HG03439 (cell line): ENCODE data around the gene MOBP.
"Not testable (repeated sequence)": the region's sequence is repeated elsewhere in the genome, so short reads cannot be mapped to it uniquely, and the experiment has no call there.

ENCODE experiments used
- ATAC-seq: cut with Tn5 transposase; IDR thresholded peaks from one replicate; pipeline ENCODE4 v1.9.1; 2021; ENCODE audit warnings: mild to moderate bottlenecking, moderate library complexity; ENCODE audit not compliant: unreplicated experiment

MOBP gene, protein sequence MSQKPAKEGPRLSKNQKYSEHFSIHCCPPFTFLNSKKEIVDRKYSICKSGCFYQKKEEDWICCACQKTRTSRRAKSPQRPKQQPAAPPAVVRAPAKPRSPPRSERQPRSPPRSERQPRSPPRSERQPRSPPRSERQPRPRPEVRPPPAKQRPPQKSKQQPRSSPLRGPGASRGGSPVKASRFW

DNA sequence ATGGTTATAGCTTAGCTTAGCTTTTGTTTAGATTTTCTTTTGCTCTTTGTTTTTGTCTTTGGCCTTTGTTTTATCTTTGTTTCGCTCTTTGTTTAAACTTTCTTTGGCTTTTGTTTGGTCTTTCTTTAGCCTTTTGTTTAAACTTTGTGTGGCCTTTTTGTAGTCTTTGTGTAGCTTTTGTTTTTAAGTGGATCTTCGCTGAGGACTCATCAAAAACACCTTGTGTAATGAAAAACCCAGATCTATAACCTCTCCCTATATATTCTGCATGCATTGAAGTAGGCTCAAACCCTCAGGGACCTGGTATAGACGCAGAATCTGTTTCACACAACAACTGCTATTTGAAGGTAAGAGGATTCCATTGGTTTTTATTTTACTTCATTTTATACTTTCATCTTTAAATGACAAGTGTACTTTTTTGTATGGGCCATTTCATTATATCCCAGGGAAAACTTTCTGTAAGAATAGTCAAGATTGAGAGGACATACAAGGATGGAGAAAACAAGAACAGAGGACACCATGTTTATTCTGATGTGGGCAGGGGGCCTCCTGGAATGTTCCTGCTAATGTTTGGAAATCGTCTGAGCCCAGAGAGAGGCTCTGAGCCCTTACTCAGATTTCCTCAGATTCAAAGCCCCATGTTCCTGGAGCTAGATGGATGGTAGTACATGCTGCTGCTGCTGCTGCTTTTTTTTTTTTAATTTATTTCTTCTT, at the start of gene MOBP:
Gene MOBP, plus strand, starts transcription at position 287 of the 714 bp plus-strand sequence. CDS start 34,390 bp downstream, outside the sequence.
- no peak for ATAC-seq

DNA sequence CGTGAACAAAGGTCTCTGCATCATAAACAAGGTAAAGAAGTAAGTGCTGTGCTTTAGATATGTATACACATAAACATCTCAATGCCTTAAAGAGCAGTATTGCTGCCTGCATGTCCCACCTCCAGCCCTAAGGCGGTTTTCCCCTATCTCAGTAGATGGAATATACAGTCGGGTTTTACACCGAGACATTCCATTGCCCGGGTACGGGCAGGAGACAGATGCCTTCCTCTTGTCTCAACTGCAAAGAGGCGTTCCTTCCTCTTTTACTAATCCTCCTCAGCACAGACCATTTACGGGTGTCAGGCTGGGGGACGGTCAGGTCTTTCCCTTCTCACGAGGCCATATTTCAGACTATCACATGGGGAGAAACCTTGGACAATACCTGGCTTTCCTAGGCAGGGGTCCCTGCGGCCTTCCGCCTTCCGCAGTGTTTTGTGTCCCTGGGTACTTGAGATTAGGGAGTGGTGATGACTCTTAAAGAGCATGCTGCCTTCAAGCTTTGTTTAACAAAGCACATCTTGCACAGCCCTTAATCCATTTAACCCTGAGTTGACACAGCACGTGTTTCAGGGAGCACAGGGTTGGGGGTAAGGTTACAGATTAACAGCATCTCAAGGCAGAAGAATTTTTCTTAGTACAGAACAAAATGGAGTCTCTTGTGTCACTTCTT, 48.8 kb upstream of the MOBP start:
- not testable (repeated sequence) for ATAC-seq

DNA sequence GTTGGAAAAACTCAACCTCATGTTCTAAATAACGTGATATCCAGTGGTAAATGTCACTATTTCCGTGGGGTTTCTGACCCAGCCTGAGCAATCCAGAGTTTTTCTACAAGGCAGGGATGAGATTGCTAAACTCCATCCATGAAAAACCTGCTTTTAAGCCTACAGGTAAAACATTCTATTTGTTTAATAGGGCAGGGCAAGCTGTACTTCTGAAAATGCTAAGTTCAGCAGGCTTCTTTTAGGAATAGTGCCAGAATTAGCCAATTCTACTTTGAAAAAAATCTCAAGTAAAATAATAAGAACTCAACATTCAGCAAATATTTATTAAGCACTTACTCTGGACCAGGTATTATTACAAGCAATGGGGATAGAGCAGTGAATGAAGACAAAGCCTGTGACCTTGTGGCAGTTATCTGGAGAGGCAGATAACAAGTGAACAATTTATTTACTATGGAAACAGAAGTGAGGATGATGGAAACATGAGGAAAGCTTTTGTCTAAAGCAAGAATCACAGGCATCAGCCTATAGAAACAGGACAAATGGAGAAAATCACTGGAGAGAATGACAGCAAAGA, 47.7 kb upstream of the MOBP start:
- no peak for ATAC-seq

DNA sequence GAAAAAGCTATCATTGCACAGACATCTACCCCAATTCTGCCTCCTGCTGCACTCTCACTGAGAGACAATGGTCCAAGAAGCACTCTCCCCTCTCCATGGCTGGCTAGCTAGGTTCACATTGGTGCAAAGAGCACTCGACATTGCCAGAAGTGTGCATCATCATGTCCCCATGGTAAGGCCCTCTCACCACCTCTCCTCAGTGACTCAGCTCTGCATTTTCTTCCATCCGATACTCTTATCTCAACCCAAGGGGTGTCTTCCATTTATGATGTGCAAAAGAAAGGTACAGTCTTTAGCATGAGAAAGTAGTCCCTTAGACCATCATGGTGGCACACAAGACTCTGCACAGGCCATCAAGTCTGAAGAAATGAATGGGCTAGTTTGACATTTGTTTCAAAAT, 46.9 kb upstream of the MOBP start:
- ATAC-seq, result no peak

DNA sequence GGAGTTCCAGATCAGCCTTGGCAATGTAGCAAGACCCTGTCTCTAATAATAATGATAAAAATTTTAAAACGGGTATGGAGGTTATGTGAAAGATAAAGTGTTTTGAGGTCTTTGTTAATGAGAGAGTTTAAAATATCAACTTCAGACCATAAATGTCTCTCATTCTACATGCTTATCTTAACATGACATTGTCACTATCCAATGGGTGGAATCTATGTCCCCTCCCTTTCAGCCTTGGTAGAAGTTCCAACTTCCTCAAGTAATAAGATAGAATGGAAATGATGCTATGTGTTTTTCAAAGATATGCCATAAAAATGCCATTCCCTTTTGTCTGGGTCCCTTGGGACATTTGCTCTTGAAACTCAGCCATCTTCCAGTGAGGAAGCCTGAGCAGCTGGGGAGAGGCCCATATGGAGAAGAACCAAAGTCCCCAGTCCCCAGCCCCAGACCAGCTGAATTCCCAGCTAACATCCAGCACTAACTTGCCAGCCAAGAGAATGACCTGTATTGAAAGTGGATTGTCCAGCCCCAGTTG, 44.0 kb upstream of the MOBP start:
- ATAC-seq, result no peak

DNA sequence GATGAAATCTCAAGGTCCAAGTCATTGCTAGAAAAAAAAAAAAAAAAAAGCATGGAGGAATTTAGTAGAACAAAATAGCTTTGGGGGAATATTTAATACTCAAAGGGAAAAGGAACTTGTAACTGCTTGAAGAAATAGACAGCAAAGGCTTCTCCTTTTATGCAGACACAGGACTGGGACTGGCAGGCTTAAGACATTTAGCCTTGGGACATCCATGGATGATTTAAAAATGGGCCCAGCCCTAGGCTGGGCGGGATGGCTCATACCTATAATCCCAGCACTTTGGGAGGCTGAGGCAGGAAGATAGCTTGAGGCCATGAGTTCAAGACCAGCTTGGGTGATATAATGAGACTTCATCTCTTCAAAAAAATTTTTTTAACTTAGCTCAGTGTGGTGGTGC, 41.2 kb upstream of the MOBP start:
- ATAC-seq, result no peak

DNA sequence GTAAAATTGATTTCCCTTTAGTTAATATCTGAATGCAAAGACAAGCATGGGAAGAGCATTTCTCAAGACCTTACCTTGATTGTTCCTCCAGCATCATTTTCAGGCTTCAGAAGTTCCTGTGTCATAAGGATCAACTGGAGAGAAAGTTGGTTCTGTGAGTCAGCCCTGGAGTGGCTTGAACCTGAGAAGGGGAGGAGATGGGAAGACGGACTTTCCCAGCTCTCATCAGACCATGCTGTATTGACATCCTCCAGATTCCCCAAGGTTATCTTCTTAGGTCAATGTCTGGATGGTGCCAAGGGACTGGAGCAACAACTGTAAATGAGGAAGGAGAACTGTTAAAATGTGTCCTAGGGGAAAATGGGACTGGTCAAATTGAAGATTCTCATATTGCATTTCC, 40.0 kb upstream of the MOBP start:
- ATAC-seq, result no peak

DNA sequence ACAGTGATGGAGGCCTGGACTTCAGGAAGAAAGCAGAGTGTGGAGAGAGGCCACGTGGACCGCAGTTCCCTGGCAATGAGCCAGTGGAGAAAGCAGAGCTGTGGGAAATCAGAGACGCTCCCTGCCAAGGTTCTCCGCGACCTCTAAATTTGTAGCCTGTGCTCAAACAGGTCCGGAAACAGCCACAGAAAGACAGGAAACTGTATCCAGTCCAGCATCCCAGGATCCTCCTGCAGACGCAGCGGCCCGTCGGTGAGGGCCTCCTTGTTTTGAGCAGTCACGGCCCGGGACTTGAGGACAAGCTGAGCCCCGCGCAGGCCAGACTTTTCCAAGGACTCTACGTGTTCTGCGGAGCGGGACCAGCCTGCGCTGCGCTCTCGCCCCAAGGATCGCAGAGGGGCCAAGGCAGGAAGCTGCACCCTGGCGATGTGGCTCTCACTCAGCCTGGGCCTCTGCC, 38.7 kb upstream of the MOBP start:
- no peak for ATAC-seq

DNA sequence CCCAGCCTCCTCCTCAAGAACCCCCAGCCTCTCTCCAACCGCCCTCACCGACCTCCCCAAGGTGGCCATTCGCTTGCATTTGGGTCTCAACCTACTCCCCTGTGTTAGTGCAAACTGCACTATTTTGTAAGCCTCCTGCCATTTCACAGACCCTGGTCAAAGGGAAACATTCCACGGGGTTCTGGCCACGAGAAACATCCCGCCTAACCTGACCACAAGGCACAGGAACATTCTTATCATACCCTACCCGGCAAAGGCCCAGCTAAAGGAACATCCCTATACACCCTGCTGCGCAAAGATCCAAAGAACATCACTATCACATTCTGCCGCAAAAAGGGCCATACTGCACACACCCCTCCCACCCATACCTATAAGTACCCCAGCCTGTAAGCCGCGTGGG, 38.0 kb upstream of the MOBP start:
- no peak for ATAC-seq

DNA sequence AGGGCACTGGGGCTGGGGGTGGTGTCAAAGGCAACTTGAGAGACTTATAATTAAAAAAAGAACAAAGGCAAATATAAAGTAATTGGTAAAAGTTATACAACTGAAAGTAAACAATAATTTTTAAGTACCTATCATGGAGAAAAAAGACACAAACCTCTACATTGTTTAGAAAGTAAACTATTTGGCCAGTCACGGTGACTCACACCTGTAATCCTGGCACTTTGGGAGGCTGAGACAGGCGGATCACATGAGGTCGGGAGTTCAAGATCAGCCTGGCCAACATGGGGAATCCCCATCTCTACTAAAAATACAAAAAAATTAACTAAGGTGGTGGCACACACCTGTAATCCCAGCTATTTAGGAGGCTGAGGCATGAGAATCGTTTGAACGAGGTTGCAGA, 35.1 kb upstream of the MOBP start:
- ATAC-seq, result no peak

DNA sequence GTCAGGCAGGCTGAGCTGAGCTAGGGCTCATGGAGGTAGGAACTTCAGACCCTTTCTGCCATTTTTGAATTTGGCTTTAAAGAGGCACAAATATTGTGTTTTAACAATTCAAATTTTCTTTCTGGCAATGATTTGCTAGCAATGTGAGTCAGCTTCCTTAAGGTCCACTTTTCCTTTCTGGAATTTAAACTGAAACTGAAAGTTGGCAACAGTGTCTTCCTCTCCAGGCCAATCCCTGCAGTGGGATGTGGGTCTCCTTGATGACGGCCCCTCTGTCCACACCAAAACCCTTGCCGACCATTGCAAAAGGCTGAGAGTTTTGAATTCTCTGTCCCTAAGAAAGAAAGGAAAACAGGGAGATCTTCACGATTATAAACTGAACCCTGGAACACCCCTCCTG, 33.8 kb upstream of the MOBP start:
- no peak for ATAC-seq

DNA sequence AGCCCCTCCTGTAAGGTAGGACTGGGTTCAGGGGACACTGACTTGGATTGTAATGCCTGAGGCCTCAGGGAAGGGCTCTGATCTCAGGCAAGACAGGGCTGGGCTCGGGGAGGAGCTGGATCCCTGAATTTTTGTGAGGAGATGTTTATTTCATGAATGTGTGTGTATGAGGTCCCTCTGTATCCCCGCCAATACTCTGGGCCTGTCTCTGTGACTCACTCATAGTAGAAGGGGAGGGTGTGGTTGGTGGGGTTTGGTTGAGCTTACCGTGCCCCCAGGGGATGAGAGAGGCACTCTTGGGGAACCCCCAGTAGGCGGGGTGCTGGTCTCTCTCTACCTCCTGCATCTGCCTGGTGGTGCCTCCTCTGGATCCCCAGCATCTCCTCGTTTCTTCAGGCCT, 32.9 kb upstream of the MOBP start:
- ATAC-seq, result no peak

DNA sequence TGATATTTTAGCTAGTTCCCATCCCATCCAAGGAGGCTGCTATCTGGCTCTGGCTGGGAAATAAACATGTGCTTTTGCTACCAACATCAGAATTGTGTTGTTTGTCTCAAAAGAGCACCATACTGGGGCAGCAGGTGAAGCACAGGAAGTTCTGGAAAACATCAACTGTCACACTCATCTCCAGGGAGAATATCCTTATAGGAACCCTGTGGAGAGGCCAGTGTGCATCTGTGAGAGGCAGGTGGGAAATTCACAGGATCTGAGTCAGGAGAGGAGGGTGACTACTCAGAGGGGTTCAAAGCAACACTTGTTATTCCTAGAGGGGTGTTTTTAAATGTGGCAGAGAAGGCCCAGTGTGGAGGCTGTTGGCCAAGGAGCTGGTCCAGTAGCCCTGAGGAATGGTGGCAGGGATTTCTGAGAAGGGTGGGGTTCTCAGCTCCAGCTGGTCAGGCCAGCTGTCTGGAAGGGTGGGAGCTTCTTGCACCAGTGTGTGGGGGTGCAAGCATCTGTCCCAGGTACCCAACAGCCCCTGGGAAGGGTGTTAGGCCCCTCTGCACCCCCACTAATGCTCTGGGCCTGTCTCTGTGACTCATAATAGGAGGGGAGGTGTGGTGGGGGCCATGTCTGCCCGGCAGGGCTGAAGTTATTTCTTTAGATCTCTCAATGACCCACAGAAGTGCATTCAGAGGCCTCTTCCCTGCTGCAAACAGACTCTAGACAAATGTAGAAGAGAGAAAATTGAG, 32.3 kb upstream of the MOBP start:
- ATAC-seq, result no peak

DNA sequence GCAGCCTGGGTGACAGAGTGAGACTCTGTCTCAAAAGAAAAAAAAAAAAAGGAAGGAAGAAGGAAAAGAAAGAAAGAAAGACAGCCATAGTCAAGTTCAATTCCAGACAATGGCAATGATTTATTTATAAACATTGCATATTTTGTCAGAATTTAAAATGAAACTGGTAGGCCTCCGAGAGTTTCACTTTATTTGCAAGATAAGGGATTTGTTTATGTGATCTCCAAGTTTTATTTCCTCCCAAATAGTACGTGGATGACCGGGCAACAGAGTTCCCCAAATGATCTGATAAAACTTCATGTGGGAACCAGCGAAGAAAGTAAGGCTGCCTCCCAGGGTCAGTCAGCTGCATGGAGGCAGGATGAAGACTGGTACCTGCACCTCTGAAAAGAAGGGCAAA, 28.6 kb upstream of the MOBP start:
- no peak for ATAC-seq

DNA sequence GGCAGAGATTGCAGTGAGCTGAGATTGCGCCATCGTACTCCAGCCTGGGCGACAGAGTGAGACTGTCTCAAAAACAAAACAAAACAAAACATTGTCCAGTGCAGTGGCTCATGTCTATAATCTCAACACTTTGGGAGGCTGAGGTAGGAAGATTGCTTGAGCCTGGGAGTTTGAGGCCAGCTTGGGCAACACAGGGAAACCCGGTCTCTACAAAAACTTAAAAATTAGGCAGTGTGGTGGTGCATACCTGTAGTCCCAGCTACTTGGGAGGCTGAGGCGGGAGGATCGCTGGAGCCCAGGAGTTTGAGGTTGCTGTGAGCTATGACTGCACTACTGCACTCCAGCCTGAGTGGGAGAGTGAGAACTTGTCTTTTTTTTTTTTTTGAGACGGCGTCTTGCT, 27.2 kb upstream of the MOBP start:
- no peak for ATAC-seq

DNA sequence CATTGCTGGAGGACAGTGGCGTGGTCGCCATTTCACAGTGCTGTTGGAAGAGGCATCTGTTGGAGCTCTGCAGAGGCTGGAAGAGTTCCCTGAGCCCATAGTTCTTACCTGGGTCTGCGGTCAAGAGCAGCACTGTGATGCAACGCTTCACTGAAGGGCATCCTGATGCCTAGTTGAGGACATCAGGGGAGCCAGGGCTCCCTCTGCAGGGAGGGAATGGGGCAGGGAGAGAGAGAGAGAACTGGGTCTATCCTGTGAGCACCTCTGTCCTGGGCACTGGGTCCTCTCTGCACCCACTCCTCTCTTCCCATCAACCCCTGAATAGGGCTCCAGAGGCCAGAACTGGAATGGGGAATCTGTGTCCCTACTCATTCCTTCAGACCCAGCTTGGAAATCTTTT, 23.9 kb upstream of the MOBP start:
- ATAC-seq, result no peak

DNA sequence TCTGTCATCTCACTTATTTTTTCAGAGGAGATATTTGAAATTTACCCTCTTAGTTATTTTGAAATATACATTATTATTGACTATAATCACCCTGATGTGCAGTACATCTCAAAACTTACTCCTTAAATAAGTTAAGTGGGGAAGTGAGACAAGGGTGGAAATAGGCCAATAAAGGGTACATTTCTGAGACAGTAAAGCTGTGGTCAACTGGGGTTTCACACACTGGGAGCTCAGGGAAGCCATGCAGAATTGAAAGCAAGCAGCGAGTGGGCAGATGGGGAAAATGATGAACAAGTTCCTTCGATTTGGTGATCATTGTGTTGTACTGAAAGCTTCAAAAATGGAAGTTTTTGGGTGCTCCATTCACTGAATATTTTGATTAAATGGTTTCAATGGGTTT, 21.6 kb upstream of the MOBP start:
- no peak for ATAC-seq

DNA sequence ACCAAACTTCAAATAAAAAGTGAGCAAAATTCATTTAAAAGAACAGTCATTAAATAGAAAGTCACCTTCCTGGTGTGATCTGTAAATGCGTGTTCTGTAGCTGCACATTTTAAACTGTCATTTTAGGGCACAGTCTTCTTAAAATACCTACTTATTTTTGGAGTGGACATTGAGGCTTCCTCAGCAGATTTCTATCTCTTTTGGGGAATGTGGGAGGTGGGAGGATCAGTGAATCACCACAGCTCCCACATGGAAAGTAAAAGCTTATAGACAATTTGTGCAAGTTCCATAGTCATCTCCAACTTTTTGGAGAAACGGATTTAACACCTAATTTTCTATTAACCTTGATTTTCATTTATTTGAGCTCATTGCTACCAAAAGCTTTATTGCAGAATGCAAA, 21.0 kb upstream of the MOBP start:
- no peak for ATAC-seq

DNA sequence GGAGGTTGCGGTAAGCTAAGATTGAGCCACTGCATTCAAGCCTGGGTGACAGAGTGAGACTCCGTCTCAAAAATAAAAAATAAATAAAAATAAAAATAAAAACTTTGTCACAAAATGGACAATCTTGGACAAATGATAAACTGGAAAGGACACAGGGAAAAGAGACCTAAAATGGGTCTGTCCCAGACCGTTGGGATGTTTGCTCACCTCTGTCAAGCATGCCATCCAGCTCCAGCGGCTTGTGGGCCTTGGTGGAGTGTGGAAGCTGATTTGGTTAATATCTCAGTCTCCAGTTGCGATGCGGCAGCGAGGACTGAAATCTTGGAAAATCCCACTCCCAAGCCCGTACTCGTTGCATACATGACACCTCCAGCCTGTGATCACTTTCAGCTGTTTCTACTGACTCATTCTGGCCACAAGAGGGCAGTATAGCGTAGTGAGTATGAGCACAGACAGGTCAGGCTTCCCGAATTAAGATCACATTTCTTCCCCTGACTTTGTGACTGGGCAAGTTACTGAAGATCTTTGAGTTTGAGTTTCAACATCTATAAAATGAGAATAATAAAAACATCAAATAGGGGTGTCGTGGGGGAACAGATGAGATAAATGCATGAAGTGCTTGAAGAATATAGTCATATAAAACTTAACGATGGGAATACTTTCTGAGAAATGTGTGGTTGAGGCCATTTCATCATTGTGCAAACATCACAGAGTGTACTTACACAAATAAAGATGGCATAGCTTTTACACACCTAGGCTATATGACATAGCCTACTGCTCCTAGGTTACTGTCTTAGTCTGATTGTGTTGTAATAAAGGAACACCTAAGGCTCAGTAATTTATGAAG, 19.6 kb upstream of the MOBP start:
- peak; percentile 75 for ATAC-seq
